Measurements from ENCODE around the gene RPS27.

Gene RPS27

DNA sequence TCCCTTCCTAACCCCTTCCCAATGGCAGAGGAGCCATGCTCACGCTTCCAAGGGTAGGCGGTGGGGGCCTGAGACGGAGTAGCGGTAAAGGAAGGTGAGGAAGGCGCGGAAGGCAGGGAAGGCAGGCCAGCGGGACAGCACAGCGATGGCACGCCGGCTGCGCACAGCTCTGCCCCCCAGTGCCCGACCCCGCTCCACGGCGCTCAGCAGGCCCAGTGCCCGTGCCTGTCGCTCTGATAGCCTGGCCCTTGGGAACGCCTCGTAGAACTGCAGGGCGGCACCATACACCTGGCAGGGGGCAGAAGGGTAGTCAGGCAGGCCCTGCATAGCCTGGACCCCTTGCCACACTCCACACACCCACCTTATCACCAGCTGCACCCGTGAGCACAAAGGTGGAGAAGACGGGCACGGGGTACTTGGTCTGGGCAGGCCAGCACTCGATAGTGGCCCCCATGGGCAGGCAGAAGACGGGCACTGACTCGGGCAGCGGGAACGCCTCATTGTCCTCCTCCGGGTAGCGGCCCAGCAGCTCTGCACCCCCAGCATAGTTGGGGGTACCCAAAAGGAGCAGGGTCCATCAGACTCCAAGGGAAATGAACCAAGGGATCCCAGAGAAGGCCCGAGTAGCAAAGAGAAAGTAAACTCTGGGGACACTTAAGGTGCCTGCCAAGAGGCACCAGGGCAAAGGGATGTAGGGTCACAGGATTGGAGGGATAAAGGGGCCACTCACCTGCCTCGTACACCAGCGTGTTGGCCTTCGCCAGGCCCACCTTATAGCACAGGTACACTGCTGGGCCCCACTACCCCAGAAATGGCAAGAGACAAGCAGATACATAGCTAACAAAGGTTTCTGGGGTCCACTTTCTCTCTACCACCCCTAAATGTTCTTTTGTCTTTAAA, 48.5 kb upstream of the RPS27 start (continued):
- TF ChIP-seq, protein P1, sequence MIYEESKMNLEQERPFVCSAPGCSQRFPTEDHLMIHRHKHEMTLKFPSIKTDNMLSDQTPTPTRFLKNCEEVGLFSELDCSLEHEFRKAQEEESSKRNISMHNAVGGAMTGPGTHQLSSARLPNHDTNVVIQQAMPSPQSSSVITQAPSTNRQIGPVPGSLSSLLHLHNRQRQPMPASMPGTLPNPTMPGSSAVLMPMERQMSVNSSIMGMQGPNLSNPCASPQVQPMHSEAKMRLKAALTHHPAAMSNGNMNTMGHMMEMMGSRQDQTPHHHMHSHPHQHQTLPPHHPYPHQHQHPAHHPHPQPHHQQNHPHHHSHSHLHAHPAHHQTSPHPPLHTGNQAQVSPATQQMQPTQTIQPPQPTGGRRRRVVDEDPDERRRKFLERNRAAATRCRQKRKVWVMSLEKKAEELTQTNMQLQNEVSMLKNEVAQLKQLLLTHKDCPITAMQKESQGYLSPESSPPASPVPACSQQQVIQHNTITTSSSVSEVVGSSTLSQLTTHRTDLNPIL (CRISPR knock-in tag; IDR thresholded peaks at IDR 0.05; ENCODE audit: low read depth): no peak

DNA sequence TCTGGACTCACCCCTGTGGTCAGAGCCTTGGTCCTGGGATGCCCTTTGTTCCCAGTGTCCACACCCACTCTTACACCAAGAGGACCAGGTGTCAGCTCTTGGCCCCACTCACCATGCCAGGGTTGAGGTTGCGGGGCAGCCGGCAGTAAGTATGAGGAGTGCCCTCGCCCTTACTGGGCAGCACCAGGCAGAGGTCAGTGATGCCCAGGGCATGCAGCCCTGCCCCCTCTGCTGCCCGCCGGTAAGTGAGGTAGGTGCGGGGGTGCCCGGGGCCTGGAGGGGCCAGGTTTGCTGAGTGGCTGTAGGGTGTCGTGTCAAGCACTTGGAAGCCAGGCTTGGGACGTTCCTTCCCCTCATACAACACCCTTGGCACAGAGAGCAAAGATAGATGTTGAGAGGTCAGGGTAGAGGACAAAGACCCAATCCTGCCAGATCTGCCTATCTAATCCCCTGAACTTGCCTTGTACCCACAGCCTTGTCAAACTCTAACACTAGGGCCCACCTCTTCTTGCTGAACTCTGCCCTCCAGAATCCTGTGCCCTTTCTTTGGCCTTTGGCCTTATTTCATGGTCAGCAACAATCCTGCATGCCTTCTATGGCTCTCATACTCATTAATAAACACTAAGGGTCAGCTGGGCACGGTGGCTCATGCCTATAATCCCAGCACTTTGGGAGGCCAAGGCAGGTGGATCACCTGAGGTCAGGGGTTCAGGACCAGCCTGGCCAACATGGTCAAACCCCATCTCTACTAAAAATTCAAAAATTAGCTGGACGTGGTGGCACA, 47.6 kb upstream of the RPS27 start:
- no peak for ATAC-seq
- TF ChIP-seq, protein P2, sequence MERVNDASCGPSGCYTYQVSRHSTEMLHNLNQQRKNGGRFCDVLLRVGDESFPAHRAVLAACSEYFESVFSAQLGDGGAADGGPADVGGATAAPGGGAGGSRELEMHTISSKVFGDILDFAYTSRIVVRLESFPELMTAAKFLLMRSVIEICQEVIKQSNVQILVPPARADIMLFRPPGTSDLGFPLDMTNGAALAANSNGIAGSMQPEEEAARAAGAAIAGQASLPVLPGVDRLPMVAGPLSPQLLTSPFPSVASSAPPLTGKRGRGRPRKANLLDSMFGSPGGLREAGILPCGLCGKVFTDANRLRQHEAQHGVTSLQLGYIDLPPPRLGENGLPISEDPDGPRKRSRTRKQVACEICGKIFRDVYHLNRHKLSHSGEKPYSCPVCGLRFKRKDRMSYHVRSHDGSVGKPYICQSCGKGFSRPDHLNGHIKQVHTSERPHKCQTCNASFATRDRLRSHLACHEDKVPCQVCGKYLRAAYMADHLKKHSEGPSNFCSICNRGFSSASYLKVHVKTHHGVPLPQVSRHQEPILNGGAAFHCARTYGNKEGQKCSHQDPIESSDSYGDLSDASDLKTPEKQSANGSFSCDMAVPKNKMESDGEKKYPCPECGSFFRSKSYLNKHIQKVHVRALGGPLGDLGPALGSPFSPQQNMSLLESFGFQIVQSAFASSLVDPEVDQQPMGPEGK (CRISPR knock-in tag; IDR thresholded peaks at IDR 0.05; ENCODE audit: borderline replicate concordance): no peak
- TF ChIP-seq ESRRG (CRISPR knock-in tag; IDR thresholded peaks at IDR 0.05): no peak
- TF ChIP-seq, protein P1 (CRISPR knock-in tag; IDR thresholded peaks at IDR 0.05; ENCODE audit: low read depth): no peak
- no peak for TF ChIP-seq TCF4 (CRISPR knock-in tag; IDR thresholded peaks at IDR 0.05; ENCODE audit: borderline replicate concordance)
- TF ChIP-seq ARNTL (CRISPR knock-in tag; IDR thresholded peaks at IDR 0.05; ENCODE audit: borderline replicate concordance, low read depth): no peak

DNA sequence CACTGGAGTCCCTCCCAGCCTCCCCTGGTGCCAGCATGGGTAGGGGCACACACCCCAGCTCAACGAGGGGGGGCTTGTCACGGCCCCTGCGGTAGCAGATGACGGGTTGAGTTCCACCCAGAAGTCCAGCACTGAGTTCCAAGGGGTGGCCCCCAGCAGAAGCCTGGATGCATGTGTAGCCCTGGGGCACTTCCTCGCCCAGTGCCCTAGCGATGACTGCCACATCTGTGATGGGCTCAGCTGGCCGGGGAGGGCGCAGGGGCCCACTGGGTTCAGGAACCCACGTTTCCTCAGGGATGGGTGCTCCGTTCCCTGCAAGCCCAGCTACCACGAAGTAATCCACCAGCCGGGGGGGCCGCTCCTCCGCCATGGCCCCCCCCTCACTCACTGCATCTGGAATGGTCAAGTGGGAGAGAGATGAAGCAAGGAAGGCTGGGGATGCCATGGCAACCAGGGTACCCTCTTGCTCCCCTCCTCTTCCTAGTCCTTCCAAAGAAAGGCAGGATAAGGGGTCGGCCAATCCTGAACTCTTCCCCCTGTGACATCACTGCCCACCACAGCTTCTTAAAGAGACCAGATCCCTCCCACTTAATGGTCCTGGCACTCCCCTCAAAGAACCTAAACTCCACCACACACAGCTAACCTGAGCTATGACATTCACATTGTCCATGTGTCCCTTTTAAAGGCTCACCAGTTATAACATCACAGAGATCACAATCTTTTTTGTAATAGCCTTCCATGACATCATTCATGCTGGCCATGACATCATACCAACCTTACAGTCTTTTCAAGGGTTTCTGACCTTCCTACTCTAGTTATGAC, 46.3 kb upstream of the RPS27 start:
- no peak for ATAC-seq
- TF ChIP-seq TOX (CRISPR knock-in tag; IDR thresholded peaks at IDR 0.05; ENCODE audit: borderline replicate concordance) (no peak), OSR1 (CRISPR knock-in tag; IDR thresholded peaks at IDR 0.05) (no peak)

DNA sequence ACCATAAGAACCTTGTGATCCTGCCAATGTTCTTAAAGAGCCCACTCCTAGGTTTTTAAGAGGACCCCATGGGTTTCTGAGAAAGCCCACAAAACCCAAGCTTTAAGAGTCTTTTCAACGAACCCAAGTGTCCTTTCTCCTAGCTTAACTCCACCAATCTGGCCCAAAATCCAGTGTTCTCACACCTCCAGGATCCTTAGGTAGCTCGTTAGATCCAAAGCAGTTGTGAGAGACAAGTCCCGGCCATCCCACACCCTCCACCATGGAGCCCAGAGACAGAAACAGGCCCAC, 45.8 kb upstream of the RPS27 start:
- TF ChIP-seq ZNF8 (CRISPR knock-in tag; IDR thresholded peaks at IDR 0.05): no peak
- no peak for TF ChIP-seq ZC3H10 (CRISPR knock-in tag; IDR thresholded peaks at IDR 0.05)
- TF ChIP-seq, protein P3, sequence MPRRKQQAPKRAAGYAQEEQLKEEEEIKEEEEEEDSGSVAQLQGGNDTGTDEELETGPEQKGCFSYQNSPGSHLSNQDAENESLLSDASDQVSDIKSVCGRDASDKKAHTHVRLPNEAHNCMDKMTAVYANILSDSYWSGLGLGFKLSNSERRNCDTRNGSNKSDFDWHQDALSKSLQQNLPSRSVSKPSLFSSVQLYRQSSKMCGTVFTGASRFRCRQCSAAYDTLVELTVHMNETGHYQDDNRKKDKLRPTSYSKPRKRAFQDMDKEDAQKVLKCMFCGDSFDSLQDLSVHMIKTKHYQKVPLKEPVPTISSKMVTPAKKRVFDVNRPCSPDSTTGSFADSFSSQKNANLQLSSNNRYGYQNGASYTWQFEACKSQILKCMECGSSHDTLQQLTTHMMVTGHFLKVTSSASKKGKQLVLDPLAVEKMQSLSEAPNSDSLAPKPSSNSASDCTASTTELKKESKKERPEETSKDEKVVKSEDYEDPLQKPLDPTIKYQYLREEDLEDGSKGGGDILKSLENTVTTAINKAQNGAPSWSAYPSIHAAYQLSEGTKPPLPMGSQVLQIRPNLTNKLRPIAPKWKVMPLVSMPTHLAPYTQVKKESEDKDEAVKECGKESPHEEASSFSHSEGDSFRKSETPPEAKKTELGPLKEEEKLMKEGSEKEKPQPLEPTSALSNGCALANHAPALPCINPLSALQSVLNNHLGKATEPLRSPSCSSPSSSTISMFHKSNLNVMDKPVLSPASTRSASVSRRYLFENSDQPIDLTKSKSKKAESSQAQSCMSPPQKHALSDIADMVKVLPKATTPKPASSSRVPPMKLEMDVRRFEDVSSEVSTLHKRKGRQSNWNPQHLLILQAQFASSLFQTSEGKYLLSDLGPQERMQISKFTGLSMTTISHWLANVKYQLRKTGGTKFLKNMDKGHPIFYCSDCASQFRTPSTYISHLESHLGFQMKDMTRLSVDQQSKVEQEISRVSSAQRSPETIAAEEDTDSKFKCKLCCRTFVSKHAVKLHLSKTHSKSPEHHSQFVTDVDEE (CRISPR knock-in tag; IDR thresholded peaks at IDR 0.05): no peak
- TF ChIP-seq, protein P4, sequence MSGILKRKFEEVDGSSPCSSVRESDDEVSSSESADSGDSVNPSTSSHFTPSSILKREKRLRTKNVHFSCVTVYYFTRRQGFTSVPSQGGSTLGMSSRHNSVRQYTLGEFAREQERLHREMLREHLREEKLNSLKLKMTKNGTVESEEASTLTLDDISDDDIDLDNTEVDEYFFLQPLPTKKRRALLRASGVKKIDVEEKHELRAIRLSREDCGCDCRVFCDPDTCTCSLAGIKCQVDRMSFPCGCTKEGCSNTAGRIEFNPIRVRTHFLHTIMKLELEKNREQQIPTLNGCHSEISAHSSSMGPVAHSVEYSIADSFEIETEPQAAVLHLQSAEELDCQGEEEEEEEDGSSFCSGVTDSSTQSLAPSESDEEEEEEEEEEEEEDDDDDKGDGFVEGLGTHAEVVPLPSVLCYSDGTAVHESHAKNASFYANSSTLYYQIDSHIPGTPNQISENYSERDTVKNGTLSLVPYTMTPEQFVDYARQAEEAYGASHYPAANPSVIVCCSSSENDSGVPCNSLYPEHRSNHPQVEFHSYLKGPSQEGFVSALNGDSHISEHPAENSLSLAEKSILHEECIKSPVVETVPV (CRISPR knock-in tag; IDR thresholded peaks at IDR 0.05): no peak
- no peak for TF ChIP-seq SNAI2 (CRISPR knock-in tag; IDR thresholded peaks at IDR 0.05)
- no peak for TF ChIP-seq CSDC2 (CRISPR knock-in tag; IDR thresholded peaks at IDR 0.05)
- no peak for TF ChIP-seq ZFP3 (CRISPR knock-in tag; IDR thresholded peaks at IDR 0.05)
- no peak for TF ChIP-seq TOX (CRISPR knock-in tag; IDR thresholded peaks at IDR 0.05; ENCODE audit: borderline replicate concordance)
- TF ChIP-seq ESRRG (CRISPR knock-in tag; IDR thresholded peaks at IDR 0.05): no peak
- TF ChIP-seq ZNF565 (CRISPR knock-in tag; conservative IDR thresholded peaks at IDR 0.05; ENCODE audit: low read depth): no peak
- no peak for TF ChIP-seq OSR1 (CRISPR knock-in tag; IDR thresholded peaks at IDR 0.05)
- TF ChIP-seq ZFP30 (CRISPR knock-in tag; IDR thresholded peaks at IDR 0.05): no peak
- TF ChIP-seq GLIS3 (CRISPR knock-in tag; IDR thresholded peaks at IDR 0.05): no peak
- TF ChIP-seq, protein P1 (CRISPR knock-in tag; IDR thresholded peaks at IDR 0.05; ENCODE audit: low read depth): no peak
- TF ChIP-seq ARNTL (CRISPR knock-in tag; IDR thresholded peaks at IDR 0.05; ENCODE audit: borderline replicate concordance, low read depth): no peak
- TF ChIP-seq TCF4 (CRISPR knock-in tag; IDR thresholded peaks at IDR 0.05; ENCODE audit: borderline replicate concordance): no peak
- no peak for TF ChIP-seq RARB (CRISPR knock-in tag; IDR thresholded peaks at IDR 0.05)
- TF ChIP-seq, protein P5, sequence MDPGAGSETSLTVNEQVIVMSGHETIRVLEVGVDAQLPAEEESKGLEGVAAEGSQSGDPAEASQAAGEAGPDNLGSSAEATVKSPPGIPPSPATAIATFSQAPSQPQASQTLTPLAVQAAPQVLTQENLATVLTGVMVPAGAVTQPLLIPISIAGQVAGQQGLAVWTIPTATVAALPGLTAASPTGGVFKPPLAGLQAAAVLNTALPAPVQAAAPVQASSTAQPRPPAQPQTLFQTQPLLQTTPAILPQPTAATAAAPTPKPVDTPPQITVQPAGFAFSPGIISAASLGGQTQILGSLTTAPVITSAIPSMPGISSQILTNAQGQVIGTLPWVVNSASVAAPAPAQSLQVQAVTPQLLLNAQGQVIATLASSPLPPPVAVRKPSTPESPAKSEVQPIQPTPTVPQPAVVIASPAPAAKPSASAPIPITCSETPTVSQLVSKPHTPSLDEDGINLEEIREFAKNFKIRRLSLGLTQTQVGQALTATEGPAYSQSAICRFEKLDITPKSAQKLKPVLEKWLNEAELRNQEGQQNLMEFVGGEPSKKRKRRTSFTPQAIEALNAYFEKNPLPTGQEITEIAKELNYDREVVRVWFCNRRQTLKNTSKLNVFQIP (CRISPR knock-in tag; IDR thresholded peaks at IDR 0.05; ENCODE audit: borderline replicate concordance, low read depth): no peak
- ATAC-seq: no peak
